MM.1S (cell line): ENCODE data around the gene RCAN1.
"Not testable (repeated sequence)": the region's sequence is repeated elsewhere in the genome, so short reads cannot be mapped to it uniquely, and the experiment has no call there.

Experiments used
- DNase-seq: peaks from one replicate; pipeline ENCODE4 v3.0.0-alpha.2; 2015
- H2AFZ ChIP-seq: fragments of 300-600 bp; sonication (generic); 2 replicates; pipeline ENCODE4 v1.6.0; 2016; ENCODE audit warnings: antibody characterized with exemption, low read length
- H3F3A ChIP-seq: fragments of 300-600 bp; sonication (generic); 2 replicates; pipeline ENCODE4 v1.6.1; 2016; ENCODE audit warnings: mild to moderate bottlenecking, antibody characterized with exemption, low read length, moderate library complexity, mixed read lengths; ENCODE audit not compliant: insufficient read depth
- H3K27ac ChIP-seq: fragments of 300-600 bp; sonication (generic); 2 replicates; pipeline ENCODE4 v1.5.1; 2016; ENCODE audit warnings: mild to moderate bottlenecking, low read length
- H3K27me3 ChIP-seq: fragments of 300-600 bp; sonication (generic); replicated peaks from 2 replicates; pipeline ENCODE4 v1.6.0; 2016; ENCODE audit warnings: low read length; ENCODE audit not compliant: insufficient read depth
- H3K36me3 ChIP-seq: fragments of 300-600 bp; sonication (generic); replicated peaks from 2 replicates; pipeline ENCODE4 v1.6.1; 2016; ENCODE audit warnings: mild to moderate bottlenecking, low read length, mixed read lengths; ENCODE audit not compliant: insufficient read depth
- H3K4me1 ChIP-seq: fragments of 300-600 bp; sonication (generic); 2 replicates; pipeline ENCODE4 v1.6.1; 2016; ENCODE audit warnings: low read length, mixed read lengths
- H3K4me2 ChIP-seq: fragments of 300-600 bp; sonication (generic); 2 replicates; pipeline ENCODE4 v1.6.0; 2016; ENCODE audit warnings: low read depth, low read length
- H3K4me3 ChIP-seq: fragments of 300-600 bp; sonication (generic); 2 replicates; pipeline ENCODE4 v1.5.1; 2016; ENCODE audit warnings: low read length, mixed read lengths
- H3K79me2 ChIP-seq: fragments of 300-600 bp; sonication (generic); 2 replicates; pipeline ENCODE4 v1.6.1; 2016; ENCODE audit warnings: mixed run types, low read length, mixed read lengths
- H3K9ac ChIP-seq: fragments of 300-600 bp; sonication (generic); 2 replicates; pipeline ENCODE4 v1.6.1; 2016; ENCODE audit warnings: low read length, mixed read lengths
- H3K9me2 ChIP-seq: fragments of 300-600 bp; sonication (generic); replicated peaks from 2 replicates; pipeline ENCODE4 v1.6.1; 2016; ENCODE audit warnings: mild to moderate bottlenecking, low read length, mixed read lengths; ENCODE audit not compliant: insufficient read depth
- H3K9me3 ChIP-seq: fragments of 300-600 bp; sonication (generic); replicated peaks from 2 replicates; pipeline ENCODE4 v1.6.1; 2016; ENCODE audit warnings: mild to moderate bottlenecking, low read length, mixed read lengths; ENCODE audit not compliant: insufficient read depth
- H4K20me1 ChIP-seq: fragments of 300-600 bp; sonication (generic); 2 replicates; pipeline ENCODE4 v1.6.1; 2016; ENCODE audit warnings: mild to moderate bottlenecking, low read length, moderate library complexity, mixed read lengths; ENCODE audit not compliant: insufficient read depth
- CTCF ChIP-seq: fragments of 300-600 bp; sonication (generic); IDR thresholded peaks from 2 replicates; pipeline ENCODE4 v1.5.1; 2016; ENCODE audit warnings: antibody characterized with exemption, low read length, mixed read lengths
- EZH2 ChIP-seq: fragments of 300-600 bp; sonication (generic); optimal IDR thresholded peaks from 2 replicates; pipeline ENCODE3; 2017; ENCODE audit warnings: low read depth, mild to moderate bottlenecking, antibody characterized with exemption, low read length, mixed read lengths
- EZH2phosphoT487 ChIP-seq: fragments of 300-600 bp; sonication (generic); IDR thresholded peaks from 2 replicates; pipeline ENCODE4 v1.6.1; 2018; ENCODE audit warnings: antibody characterized with exemption, low read length

The RCAN1 gene

DNA sequence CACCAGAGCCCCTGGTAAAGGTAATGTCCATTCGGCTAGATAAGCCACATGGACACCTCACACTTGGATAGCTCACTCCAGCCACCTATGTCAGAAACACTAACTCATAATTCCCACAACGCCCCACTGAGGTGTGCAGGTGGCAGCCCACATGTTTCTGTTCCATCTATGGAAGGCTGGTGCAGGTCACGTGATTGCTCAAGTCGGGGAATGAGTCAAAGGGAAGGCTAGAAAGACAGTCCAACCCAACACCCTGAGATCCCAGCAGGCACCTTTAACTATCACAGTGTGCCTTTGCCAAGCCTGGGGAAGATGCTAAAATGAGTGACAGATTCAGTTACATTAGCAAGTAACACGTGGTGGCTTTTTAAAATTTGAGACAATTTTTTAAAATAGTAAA lies 57.7 kb downstream of the RCAN1 start:
- Histone ChIP-seq H3K4me3 (no peak overlapping the region), H3K27me3 (no peaks in the 10 kb centered on the region), H3K9ac (no peak overlapping the region), H3K4me2 (no peak overlapping the region), H3K4me1 (peaks cover 19% of the 10 kb centered on the region), H3K9me3 (no peaks in the 10 kb centered on the region), H3K27ac (no peak overlapping the region), H2AFZ (no peak overlapping the region), H3K9me2 (no peaks in the 10 kb centered on the region), H4K20me1 (no peaks in the 10 kb centered on the region), H3F3A (peaks cover 19% of the 10 kb centered on the region), H3K79me2 (0 out of 2 replicates have a peak, but pooled peaks cover 11% of the 10 kb centered on the region), H3K36me3 (no peaks in the 10 kb centered on the region)
- no peak for TF ChIP-seq EZH2
- TF ChIP-seq EZH2phosphoT487, result no peak
- no peak for TF ChIP-seq CTCF
- no peak for DNase-seq

DNA sequence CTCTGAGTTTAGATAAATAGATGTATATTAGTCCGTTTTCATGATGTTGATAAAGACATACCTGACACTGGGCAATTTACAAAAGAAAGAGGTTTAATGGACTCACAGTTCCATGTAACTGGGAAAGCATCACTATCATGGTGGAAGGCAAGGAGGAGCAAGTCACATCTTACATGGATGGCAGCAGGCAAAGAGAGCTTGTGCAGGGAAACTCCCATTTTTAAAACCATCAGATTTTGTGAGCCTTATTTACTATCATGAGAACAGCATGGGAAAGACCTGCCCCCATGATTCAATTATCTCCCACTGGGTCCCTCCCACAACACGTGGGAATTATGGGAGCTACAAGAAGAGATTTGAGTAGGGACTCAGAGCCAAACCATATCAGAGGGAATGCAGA lies 60.2 kb downstream of the RCAN1 start:
- H3K36me3 ChIP-seq, result not testable (repeated sequence)
- Histone ChIP-seq H3K79me2 (0 out of 2 replicates have a peak, but pooled peaks cover 13% of the 10 kb centered on the region), H3K4me2 (peak overlapping the region; percentile 55; the same call in 1 of the 2 replicates)

GRCh38 chr21:34554227-34554626 lies 60.7 kb downstream of the RCAN1 start:
- no peak overlapping the region for H3K9ac ChIP-seq
- TF ChIP-seq EZH2, result no peak
- no peak for TF ChIP-seq CTCF
- TF ChIP-seq EZH2phosphoT487, result no peak
- DNase-seq, result peak; percentile 96
- H3K27ac ChIP-seq, result peak overlapping the region; percentile 53; the same call in 1 of the 2 replicates
- 0 out of 2 replicates have a peak, but pooled peaks cover 13% of the 10 kb centered on the region for H3K79me2 ChIP-seq
- no peaks in the 10 kb centered on the region for H3K36me3 ChIP-seq
- H3K9me3 ChIP-seq, result no peaks in the 10 kb centered on the region
- no peak overlapping the region; the same call in 1 of the 2 replicates for H3K4me3 ChIP-seq
- no peaks in the 10 kb centered on the region for H3K27me3 ChIP-seq
- H4K20me1 ChIP-seq, result no peaks in the 10 kb centered on the region
- no peak overlapping the region for H2AFZ ChIP-seq
- H3K4me2 ChIP-seq, result peak overlapping the region; percentile 55
- H3K4me1 ChIP-seq, result peaks cover 23% of the 10 kb centered on the region
- H3K9me2 ChIP-seq, result no peaks in the 10 kb centered on the region
- peaks cover 19% of the 10 kb centered on the region for H3F3A ChIP-seq

More for the DNA sequence above, 60.2 kb downstream of the RCAN1 start:
- H3K9me2 ChIP-seq, H2AFZ ChIP-seq, H3K4me3 ChIP-seq, H4K20me1 ChIP-seq, H3K9ac ChIP-seq, DNase-seq, H3K9me3 ChIP-seq, H3K27me3 ChIP-seq: not testable (repeated sequence)
- Histone ChIP-seq H3K27ac (peak overlapping the region; percentile 53; the same call in 1 of the 2 replicates), H3K4me1 (peaks cover 19% of the 10 kb centered on the region), H3F3A (peaks cover 19% of the 10 kb centered on the region)

DNA sequence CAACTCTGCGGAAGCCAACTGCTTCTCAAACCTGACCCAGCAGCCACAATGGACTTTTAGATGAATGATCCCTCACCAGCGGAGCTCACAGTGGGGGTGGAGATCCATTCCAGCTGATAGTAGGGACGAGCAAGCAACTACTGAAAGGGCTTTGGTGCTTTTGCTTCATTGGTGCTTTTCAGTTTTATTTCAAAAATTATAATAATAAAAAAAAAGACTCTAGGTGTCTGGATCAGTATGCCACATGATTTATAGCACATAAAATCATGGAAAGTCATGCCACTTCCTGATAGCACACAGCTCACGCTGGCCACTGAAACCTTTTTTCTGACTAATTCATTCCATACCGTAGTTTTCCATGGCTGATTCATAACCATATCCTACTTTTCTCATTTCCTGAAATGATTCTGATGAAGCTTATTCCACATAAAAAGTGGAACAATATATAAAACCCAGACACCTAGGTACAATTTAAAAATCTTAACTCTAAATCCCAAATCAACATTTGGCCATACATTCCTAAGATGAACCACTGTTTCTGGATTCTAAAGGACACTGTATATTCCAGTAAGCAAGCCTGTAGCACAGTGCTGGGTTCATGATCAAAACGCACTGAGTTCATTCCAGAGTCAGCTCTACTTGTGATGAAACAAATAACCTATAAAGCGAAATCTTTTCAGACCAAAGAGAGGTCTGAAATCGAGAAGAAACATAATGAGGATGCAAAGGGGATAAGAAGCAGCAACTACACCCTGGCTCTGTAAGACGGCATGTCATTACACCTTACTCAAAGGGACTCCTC lies 61.6 kb downstream of the RCAN1 start:
- H3K4me3 ChIP-seq, result no peak overlapping the region; the same call in 1 of the 2 replicates
- H3K27me3 ChIP-seq, result no peaks in the 10 kb centered on the region
- TF ChIP-seq EZH2phosphoT487, result no peak
- no peak for TF ChIP-seq EZH2
- TF ChIP-seq CTCF, result no peak
- H3K9ac ChIP-seq, result no peak overlapping the region
- peaks cover 19% of the 10 kb centered on the region for H3F3A ChIP-seq
- DNase-seq, result no peak
- 0 out of 2 replicates have a peak, but pooled peaks cover 13% of the 10 kb centered on the region for H3K79me2 ChIP-seq
- peak overlapping the region; percentile 53; the same call in 1 of the 2 replicates for H3K27ac ChIP-seq
- no peaks in the 10 kb centered on the region for H3K9me3 ChIP-seq
- no peaks in the 10 kb centered on the region for H3K36me3 ChIP-seq
- H4K20me1 ChIP-seq, result no peaks in the 10 kb centered on the region
- H3K4me1 ChIP-seq, result peaks cover 30% of the 10 kb centered on the region
- no peaks in the 10 kb centered on the region for H3K9me2 ChIP-seq
- peak overlapping the region; percentile 55 for H3K4me2 ChIP-seq
- H2AFZ ChIP-seq, result no peak overlapping the region
